CD14-positive monocyte (primary cell): Measurements from ENCODE around the gene CABP2. TPM values are rescaled to one million over a fixed set of nuclear protein-coding genes. Genes with fewer than 3 reads are reported as not detected.
A peak's percentile ranks its signal among the peaks of the same experiment; 100 is the strongest.

Source experiments
- DNase-seq, 3 donors: peaks; one replicate each; pipeline ENCODE4 v3.0.0-alpha.2; 2011 to 2022
- H2AFZ ChIP-seq: 2 replicates; pipeline ENCODE4 v1.6.0; 2012; ENCODE audit warnings: mild to moderate bottlenecking, low read depth, low read length, inconsistent platforms; ENCODE audit not compliant: insufficient read depth, poor library complexity, severe bottlenecking
- H3K27ac ChIP-seq, 2 donors: 1 replicate in 1 of 2; 2 replicates in 1 of 2; pipeline ENCODE4 v1.5.1; 2012 to 2013; ENCODE audit warnings: low read length in 2 of 2, control low read depth in 1 of 2, inconsistent platforms in 1 of 2, low read depth in 1 of 2, mild to moderate bottlenecking in 1 of 2
- H3K27me3 ChIP-seq, 2 donors: one replicate each; pipeline versions ENCODE4 v1.6.0 to v1.6.1; 2011 to 2013; ENCODE audit warnings: low read length in 2 of 2; ENCODE audit not compliant: control insufficient read depth in 2 of 2, insufficient read depth in 2 of 2
- H3K36me3 ChIP-seq, 2 donors: replicated peaks in 1 of 2; 1 replicate in 1 of 2; 2 replicates in 1 of 2; pipeline versions ENCODE4 v1.5.1 to v1.6.1; 2012 to 2013; ENCODE audit warnings: low read length in 2 of 2, control low read depth in 1 of 2, inconsistent platforms in 1 of 2, mild to moderate bottlenecking in 1 of 2; ENCODE audit not compliant: insufficient read depth in 2 of 2, control insufficient read depth in 1 of 2
- H3K4me1 ChIP-seq, 2 donors: 1 replicate in 1 of 2; 2 replicates in 1 of 2; pipeline versions ENCODE4 v1.5.1 to v1.6.1; 2012 to 2013; ENCODE audit warnings: low read length in 2 of 2, control low read depth in 1 of 2, inconsistent platforms in 1 of 2, mild to moderate bottlenecking in 1 of 2, moderate library complexity in 1 of 2; ENCODE audit not compliant: insufficient read depth in 2 of 2, control insufficient read depth in 1 of 2
- H3K4me2 ChIP-seq: replicated peaks from 2 replicates; pipeline ENCODE3; 2012; ENCODE audit warnings: low read length, moderate library complexity, mild to moderate bottlenecking; ENCODE audit not compliant: poor library complexity, severe bottlenecking; ENCODE audit errors: extremely low read depth
- H3K4me3 ChIP-seq, 3 experiments: fragments of 200-600 bp in 1 of 3; sonication (generic) in 1 of 3; replicated peaks in 1 of 3; 1 replicate in 2 of 3; 2 replicates in 1 of 3; pipeline ENCODE4 v1.5.1; 2011 to 2013; ENCODE audit warnings: low read length in 3 of 3, mild to moderate bottlenecking in 3 of 3, control low read depth in 2 of 3, low read depth in 2 of 3, inconsistent platforms in 1 of 3, moderate library complexity in 1 of 3
- H3K79me2 ChIP-seq: 2 replicates; pipeline ENCODE4 v1.6.0; 2012; ENCODE audit warnings: mild to moderate bottlenecking, control low read depth, inconsistent platforms, low read length, moderate library complexity; ENCODE audit not compliant: insufficient read depth
- H3K9ac ChIP-seq: 2 replicates; pipeline ENCODE4 v1.6.0; 2017; ENCODE audit warnings: low read length, mild to moderate bottlenecking; ENCODE audit not compliant: insufficient read depth, poor library complexity, severe bottlenecking
- H3K9me3 ChIP-seq, 2 donors: replicated peaks in 1 of 2; 1 replicate in 1 of 2; 2 replicates in 1 of 2; pipeline versions ENCODE4 v1.5.1 to v1.6.1; 2012 to 2013; ENCODE audit warnings: low read length in 2 of 2, control low read depth in 1 of 2; ENCODE audit not compliant: control insufficient read depth in 1 of 2, insufficient read depth in 1 of 2
- H4K20me1 ChIP-seq: 2 replicates; pipeline ENCODE4 v1.6.0; 2012; ENCODE audit warnings: mild to moderate bottlenecking, low read length, control low read depth, moderate library complexity; ENCODE audit not compliant: insufficient read depth
- H3K27ac Mint-ChIP-seq, 7 donors: one replicate each; pipeline ENCODE4 v1.8.0; 2020; ENCODE audit warnings: mild to moderate bottlenecking in 7 of 7, mixed read lengths in 7 of 7, moderate library complexity in 6 of 7, inconsistent platforms in 2 of 7
- H3K27me3 Mint-ChIP-seq, 3 donors: one replicate each; pipeline ENCODE4 v1.8.0; 2021 to 2022; ENCODE audit warnings: low read depth in 3 of 3, mild to moderate bottlenecking in 3 of 3, mixed read lengths in 3 of 3, moderate library complexity in 3 of 3, inconsistent platforms in 1 of 3
- H3K36me3 Mint-ChIP-seq, 2 donors: one replicate each; pipeline ENCODE4 v1.8.0; 2020; ENCODE audit warnings: mixed read lengths in 2 of 2, inconsistent platforms in 1 of 2, mild to moderate bottlenecking in 1 of 2
- H3K4me1 Mint-ChIP-seq: one replicate; pipeline ENCODE4 v1.8.0; 2020; ENCODE audit warnings: mild to moderate bottlenecking, mixed read lengths
- H3K4me3 Mint-ChIP-seq, 2 donors: one replicate each; pipeline ENCODE4 v1.8.0; 2020; ENCODE audit warnings: mild to moderate bottlenecking in 2 of 2, mixed read lengths in 2 of 2, moderate library complexity in 1 of 2
- H3K9me3 Mint-ChIP-seq, 7 donors: one replicate each; pipeline ENCODE4 v1.8.0; 2020 to 2022; ENCODE audit warnings: mixed read lengths in 7 of 7, mild to moderate bottlenecking in 6 of 7, moderate library complexity in 6 of 7, inconsistent platforms in 2 of 7
- WGBS: methylation state at CpG from one replicate; pipeline ENCODE4 v1.1.5; 2013; ENCODE audit warnings: missing lambda C conversion rate; ENCODE audit not compliant: insufficient coverage; 5-methylcytosine and 5-hydroxymethylcytosine counted together
- intact Hi-C, 2 donors: fragments of 100-400 bp; cut with micrococcal nuclease; formaldehyde crosslinking; loops; one replicate each; pipeline versions ENCODE4 v1.15.0 to v1.15.1; 2023
- polyA plus RNA-seq, 3 donors: library from polyadenylated mRNA; depleted of rRNA in 1 of 3; unstranded in 2 of 3; stranded (reverse) in 1 of 3; fragments of 300-500 nt in 2 of 3; fragments of >200 nt in 1 of 3; fragmentation: Illumina TruSeq in 2 of 3; gene quantifications; 1 replicate in 2 of 3; 2 replicates in 1 of 3; pipeline ENCODE4 v1.2.3, GENCODE V29; 2012 to 2021
- TF ChIP-seq, protein P1 (sequence below): fragments of 200-600 bp; IDR thresholded peaks from one replicate; pipeline ENCODE4 v1.8.0; 2022; ENCODE audit warnings: antibody characterized with exemption, mild to moderate bottlenecking

CABP2 gene
- polyA plus RNA-seq, 3 donors: not detected

DNA sequence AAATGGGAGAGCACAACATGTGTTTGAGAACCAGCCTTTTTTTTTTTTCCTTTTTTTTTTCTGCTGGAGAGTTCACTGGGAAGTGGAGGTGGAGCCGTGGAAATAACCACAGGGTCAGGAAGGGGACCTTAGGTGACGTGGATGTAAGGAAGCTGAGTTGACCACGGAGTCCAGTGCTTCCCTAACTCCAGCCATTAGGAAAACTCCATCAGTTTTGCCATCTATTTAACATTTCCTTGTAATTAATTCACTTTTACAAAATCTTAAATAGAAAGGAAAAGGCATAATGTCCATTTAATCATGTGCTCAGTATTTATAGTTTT lies 13.3 kb downstream of the CABP2 start:
- Histone ChIP-seq H3K27ac (no peak overlapping the region), H3K9ac (no peak overlapping the region), H4K20me1 (peaks cover 15% of the 10 kb centered on the region), H3K4me1 (peaks cover 33 to 36% of the 10 kb centered on the region in 2 donors), H2AFZ (no peak overlapping the region), H3K27me3 (peaks cover 0 to 15% of the 10 kb centered on the region in 2 donors), H3K9me3 (no peaks in the 10 kb centered on the region), H3K4me2 (no peak overlapping the region), H3K36me3 (no peaks in the 10 kb centered on the region), H3K79me2 (peaks cover 15% of the 10 kb centered on the region), H3K4me3 (no peak overlapping the region)
- intact Hi-C loops: no loop called here
- DNase-seq: no peak
- Mint-ChIP-seq H3K36me3 (peaks cover 3 to 12% of the 10 kb centered on the region in 2 donors), H3K9me3 (no peaks in the 10 kb centered on the region), H3K27me3 (peaks cover 11 to 21% (median 11%) of the 10 kb centered on the region in 3 donors), H3K4me1 (peaks cover 22% of the 10 kb centered on the region), H3K27ac (peak overlapping the region in 1 of 7 donors; percentile 11), H3K4me3 (no peak overlapping the region)
- no CpG with 5 or more reads among the region's 3 CpGs for WGBS
- TF ChIP-seq, protein P1, sequence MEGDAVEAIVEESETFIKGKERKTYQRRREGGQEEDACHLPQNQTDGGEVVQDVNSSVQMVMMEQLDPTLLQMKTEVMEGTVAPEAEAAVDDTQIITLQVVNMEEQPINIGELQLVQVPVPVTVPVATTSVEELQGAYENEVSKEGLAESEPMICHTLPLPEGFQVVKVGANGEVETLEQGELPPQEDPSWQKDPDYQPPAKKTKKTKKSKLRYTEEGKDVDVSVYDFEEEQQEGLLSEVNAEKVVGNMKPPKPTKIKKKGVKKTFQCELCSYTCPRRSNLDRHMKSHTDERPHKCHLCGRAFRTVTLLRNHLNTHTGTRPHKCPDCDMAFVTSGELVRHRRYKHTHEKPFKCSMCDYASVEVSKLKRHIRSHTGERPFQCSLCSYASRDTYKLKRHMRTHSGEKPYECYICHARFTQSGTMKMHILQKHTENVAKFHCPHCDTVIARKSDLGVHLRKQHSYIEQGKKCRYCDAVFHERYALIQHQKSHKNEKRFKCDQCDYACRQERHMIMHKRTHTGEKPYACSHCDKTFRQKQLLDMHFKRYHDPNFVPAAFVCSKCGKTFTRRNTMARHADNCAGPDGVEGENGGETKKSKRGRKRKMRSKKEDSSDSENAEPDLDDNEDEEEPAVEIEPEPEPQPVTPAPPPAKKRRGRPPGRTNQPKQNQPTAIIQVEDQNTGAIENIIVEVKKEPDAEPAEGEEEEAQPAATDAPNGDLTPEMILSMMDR: no peak

- Mint-ChIP-seq H3K4me1 (peaks cover 24% of the 10 kb centered on the region), H3K9me3 (no peaks in the 10 kb centered on the region), H3K4me3 (peak overlapping the region; percentile 78 to 84), H3K36me3 (peaks cover 4 to 14% of the 10 kb centered on the region in 2 donors), H3K27ac (peak overlapping the region; percentile 88 to 98 (median 94)), H3K27me3 (peaks cover 5 to 21% (median 11%) of the 10 kb centered on the region in 3 donors)
- peak overlapping the region; percentile 97 for H3K4me2 ChIP-seq
- intact Hi-C loops: loop anchor here (5.0 to 10.0 kb wide), 3 partner anchors 81 to 234 kb away; partner anchors contain the start of genes POLD4 (in 1 of the 2) and RPS6KB2 (in 1 of the 2)
- TF ChIP-seq, protein P1: no peak
- H3K9me3 ChIP-seq: no peaks in the 10 kb centered on the region
- peak; percentile 95 to 96 (median 96) for DNase-seq
- peaks cover 40 to 47% of the 10 kb centered on the region in 2 donors for H3K4me1 ChIP-seq
- peak overlapping the region; percentile 95 for H3K9ac ChIP-seq
- H3K27ac ChIP-seq: peak overlapping the region; percentile 82 to 93
- H3K79me2 ChIP-seq: peaks cover 27% of the 10 kb centered on the region
- H3K4me3 ChIP-seq: peak overlapping the region; percentile 49 to 83 (median 58)
- peaks cover 0 to 13% of the 10 kb centered on the region in 2 donors for H3K27me3 ChIP-seq
- no peaks in the 10 kb centered on the region for H3K36me3 ChIP-seq
- peaks cover 26% of the 10 kb centered on the region for H4K20me1 ChIP-seq
- under 1% methylated on average over 53 of the region's 57 CpGs for WGBS
- H2AFZ ChIP-seq: peak overlapping the region; percentile 86
Measured at GRCh38 chr11:67508486-67509121, 14.6 kb downstream of the CABP2 start.
